OCI-LY3 (cell line): Measurements from ENCODE around the gene BRCA1.

ENCODE experiments used
- H2AFZ ChIP-seq: fragments of 200-600, 300-600 bp; shearing (Covaris generic); 2 replicates; pipeline ENCODE4 v1.6.0; 2014; ENCODE audit warnings: antibody characterized with exemption, low read depth, low read length
- H3K27ac ChIP-seq: fragments of 200-600, 300-600 bp; sonication (generic); 2 replicates; pipeline ENCODE4 v1.5.1; 2014; ENCODE audit warnings: mild to moderate bottlenecking, low read length, moderate library complexity, mixed read lengths
- H3K27me3 ChIP-seq: fragments of 200-600, 300-600 bp; sonication (generic); 2 replicates; pipeline ENCODE4 v1.6.1; 2014; ENCODE audit warnings: low read depth, low read length, mixed read lengths
- H3K36me3 ChIP-seq: fragments of 200-600, 300-600 bp; sonication (generic); replicated peaks from 2 replicates; pipeline ENCODE3; 2014; ENCODE audit warnings: low read depth, low read length, mixed read lengths
- H3K4me1 ChIP-seq: fragments of 300-600, 200-600 bp; sonication (generic); 2 replicates; pipeline ENCODE4 v1.6.1; 2014; ENCODE audit warnings: low read length, mixed read lengths
- H3K4me2 ChIP-seq: fragments of 200-600, 300-600 bp; sonication (generic); 2 replicates; pipeline ENCODE4 v1.6.1; 2014; ENCODE audit warnings: low read length, mixed read lengths
- H3K4me3 ChIP-seq: fragments of 300-600, 200-600 bp; sonication (generic); 2 replicates; pipeline ENCODE4 v1.5.1; 2014; ENCODE audit warnings: antibody characterized with exemption, mild to moderate bottlenecking, low read length, moderate library complexity
- H3K79me2 ChIP-seq: fragments of 300-600, 200-600 bp; shearing (Covaris generic); 2 replicates; pipeline ENCODE4 v1.6.1; 2014; ENCODE audit warnings: mild to moderate bottlenecking, low read length, mixed read lengths
- H3K9ac ChIP-seq: fragments of 300-600, 200-600 bp; shearing (Covaris generic); 2 replicates; pipeline ENCODE4 v1.6.0; 2014; ENCODE audit warnings: mild to moderate bottlenecking, low read length, moderate library complexity
- H3K9me3 ChIP-seq: fragments of 200-600, 300-600 bp; shearing (Covaris generic); 2 replicates; pipeline ENCODE4 v1.6.1; 2014; ENCODE audit warnings: low read length, mixed read lengths; ENCODE audit not compliant: insufficient read depth
- H4K20me1 ChIP-seq: fragments of 200-600, 300-600 bp; sonication (generic); 2 replicates; pipeline ENCODE4 v1.6.1; 2016; ENCODE audit warnings: low read length, mixed read lengths; ENCODE audit not compliant: insufficient read depth
- EZH2phosphoT487 ChIP-seq: fragments of 200-600 bp; shearing (Covaris generic); IDR thresholded peaks from 2 replicates; pipeline ENCODE4 v1.6.1; 2018; ENCODE audit warnings: antibody characterized with exemption, mixed run types, low read depth
- TF ChIP-seq, protein P1 (sequence below): fragments of 200-600, 300-600 bp; sonication (generic); IDR thresholded peaks from 2 replicates; pipeline ENCODE4 v1.5.1; 2014; ENCODE audit warnings: antibody characterized with exemption, low read length, low read depth

The BRCA1 gene

DNA sequence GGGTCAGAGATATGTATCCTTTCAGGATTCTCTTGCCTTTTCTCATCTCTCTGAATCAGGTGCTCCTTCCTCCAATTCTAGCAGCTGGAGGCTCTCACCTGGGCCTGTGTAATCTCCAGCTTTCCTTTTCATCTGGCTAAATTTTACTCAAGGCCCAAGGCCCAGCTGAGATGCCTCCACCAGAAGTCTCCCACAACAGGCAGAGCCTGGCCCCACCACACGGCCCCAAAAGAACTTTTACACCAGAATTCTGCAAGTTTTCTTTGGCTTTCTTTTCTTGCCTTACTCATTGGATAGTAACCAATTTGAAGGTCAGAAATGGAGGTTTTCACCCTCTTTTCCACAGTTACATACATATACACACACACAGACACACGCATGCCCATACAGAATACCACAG lies 85.5 kb downstream of the BRCA1 start:
- no peaks in the 10 kb centered on the region for H3K27me3 ChIP-seq
- no peaks in the 10 kb centered on the region for H3K9me3 ChIP-seq
- no peaks in the 10 kb centered on the region for H3K4me1 ChIP-seq
- peaks cover 17% of the 10 kb centered on the region for H3K36me3 ChIP-seq
- no peak overlapping the region for H3K4me2 ChIP-seq
- no peak overlapping the region for H3K27ac ChIP-seq
- TF ChIP-seq, protein P1, sequence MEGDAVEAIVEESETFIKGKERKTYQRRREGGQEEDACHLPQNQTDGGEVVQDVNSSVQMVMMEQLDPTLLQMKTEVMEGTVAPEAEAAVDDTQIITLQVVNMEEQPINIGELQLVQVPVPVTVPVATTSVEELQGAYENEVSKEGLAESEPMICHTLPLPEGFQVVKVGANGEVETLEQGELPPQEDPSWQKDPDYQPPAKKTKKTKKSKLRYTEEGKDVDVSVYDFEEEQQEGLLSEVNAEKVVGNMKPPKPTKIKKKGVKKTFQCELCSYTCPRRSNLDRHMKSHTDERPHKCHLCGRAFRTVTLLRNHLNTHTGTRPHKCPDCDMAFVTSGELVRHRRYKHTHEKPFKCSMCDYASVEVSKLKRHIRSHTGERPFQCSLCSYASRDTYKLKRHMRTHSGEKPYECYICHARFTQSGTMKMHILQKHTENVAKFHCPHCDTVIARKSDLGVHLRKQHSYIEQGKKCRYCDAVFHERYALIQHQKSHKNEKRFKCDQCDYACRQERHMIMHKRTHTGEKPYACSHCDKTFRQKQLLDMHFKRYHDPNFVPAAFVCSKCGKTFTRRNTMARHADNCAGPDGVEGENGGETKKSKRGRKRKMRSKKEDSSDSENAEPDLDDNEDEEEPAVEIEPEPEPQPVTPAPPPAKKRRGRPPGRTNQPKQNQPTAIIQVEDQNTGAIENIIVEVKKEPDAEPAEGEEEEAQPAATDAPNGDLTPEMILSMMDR = no peak
- TF ChIP-seq EZH2phosphoT487 = no peak
- H3K4me3 ChIP-seq = no peak overlapping the region
- no peaks in the 10 kb centered on the region for H4K20me1 ChIP-seq
- no peak overlapping the region for H3K9ac ChIP-seq
- no peaks in the 10 kb centered on the region for H3K79me2 ChIP-seq
- H2AFZ ChIP-seq = no peak overlapping the region

DNA sequence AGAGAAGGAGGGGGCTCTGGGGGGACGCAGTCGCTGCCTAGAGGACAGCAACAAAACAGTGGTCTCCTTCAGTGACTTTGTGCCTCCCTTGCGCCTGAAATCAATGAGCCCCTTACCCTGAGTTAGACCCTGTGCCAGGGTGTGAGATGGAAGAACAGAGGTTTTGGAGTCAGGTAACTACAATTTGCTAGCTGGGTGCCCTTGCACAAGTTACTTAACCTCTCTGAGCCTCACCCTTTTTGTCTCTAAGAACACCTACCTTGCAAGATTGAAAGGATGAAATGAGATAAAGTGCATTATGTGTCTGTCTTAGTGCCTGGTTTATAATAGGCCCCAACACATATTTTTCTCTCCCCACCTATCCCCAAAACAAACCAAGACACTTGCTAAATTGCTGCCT lies 90.3 kb downstream of the BRCA1 start:
- Histone ChIP-seq H3K9me3 (no peaks in the 10 kb centered on the region), H4K20me1 (no peaks in the 10 kb centered on the region), H3K27me3 (no peaks in the 10 kb centered on the region), H3K4me1 (no peaks in the 10 kb centered on the region), H3K27ac (no peak overlapping the region), H3K9ac (no peak overlapping the region), H2AFZ (no peak overlapping the region), H3K4me2 (no peak overlapping the region), H3K4me3 (no peak overlapping the region), H3K79me2 (no peaks in the 10 kb centered on the region), H3K36me3 (no peaks in the 10 kb centered on the region)
- no peak for TF ChIP-seq EZH2phosphoT487
- TF ChIP-seq, protein P1 = no peak

DNA sequence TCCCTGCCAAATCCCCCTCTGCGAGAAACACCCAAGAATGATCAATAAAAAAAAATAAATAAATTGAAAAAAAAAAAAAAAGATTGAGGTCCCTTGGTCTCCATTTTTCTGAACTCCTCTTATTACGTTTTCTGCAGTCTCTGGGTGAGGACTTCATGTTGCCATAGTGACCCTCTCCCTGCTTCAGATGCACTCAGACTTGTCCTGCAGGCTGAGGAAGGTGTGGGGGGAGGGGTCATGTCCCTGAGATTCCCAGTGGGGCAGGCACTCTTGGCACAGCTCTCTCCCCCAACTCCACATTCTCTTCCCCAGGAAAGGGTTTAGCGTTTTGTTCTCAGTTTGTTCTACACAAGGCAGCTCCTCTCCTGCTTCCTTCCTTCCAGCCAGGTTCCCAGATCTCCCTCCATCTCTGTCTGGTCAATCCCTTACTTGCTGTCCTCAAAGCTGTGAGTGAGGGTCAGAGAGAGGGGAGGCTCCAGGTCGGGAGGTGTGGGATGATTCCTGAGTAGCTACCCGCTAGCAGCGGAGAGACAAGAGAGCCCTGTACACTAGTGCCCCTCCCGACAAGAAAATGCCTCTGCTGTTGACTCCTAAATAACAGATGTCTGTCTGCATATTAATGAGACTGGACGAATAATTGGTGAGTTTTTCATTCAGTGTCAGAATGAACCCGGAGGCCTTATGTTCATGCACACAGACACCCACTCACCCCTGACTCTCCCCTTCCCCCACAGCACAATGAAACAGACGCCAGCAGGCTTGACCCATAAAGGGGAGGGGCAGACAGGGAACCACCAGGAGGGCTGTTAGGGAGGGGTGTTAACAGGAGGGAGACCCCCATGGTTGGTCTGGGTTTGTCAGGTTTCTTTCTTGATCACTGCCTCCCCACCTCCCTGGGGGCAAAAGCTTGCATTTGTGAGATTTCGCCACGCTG lies 90.9 kb downstream of the BRCA1 start:
- no peaks in the 10 kb centered on the region for H3K79me2 ChIP-seq
- no peaks in the 10 kb centered on the region for H3K36me3 ChIP-seq
- H3K4me1 ChIP-seq = no peaks in the 10 kb centered on the region
- no peaks in the 10 kb centered on the region for H3K9me3 ChIP-seq
- H3K27ac ChIP-seq = no peak overlapping the region
- no peak overlapping the region for H3K4me2 ChIP-seq
- H2AFZ ChIP-seq = no peak overlapping the region
- H3K4me3 ChIP-seq = no peak overlapping the region
- H4K20me1 ChIP-seq = no peaks in the 10 kb centered on the region
- TF ChIP-seq EZH2phosphoT487 = no peak
- TF ChIP-seq, protein P1 = no peak
- no peaks in the 10 kb centered on the region for H3K27me3 ChIP-seq
- H3K9ac ChIP-seq = no peak overlapping the region

DNA sequence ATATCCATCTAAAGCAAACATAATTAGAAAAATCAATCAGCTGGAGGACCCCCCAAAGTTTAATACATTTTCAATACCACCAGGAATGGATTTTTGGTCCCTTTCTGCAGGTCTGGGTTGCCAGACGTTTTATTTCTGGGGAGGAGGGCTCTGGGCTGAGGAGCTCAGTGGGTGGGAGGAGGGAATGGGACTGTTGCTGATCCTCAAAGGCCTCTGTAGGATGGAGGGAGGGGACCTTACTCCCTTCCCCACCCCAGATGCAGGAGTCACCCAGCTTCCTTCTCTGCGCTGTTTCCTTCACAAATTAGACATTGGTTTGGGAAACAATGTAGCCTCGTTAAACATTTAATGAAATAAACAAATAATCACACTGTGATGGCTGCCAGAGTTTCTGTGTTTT lies 93.5 kb downstream of the BRCA1 start:
- H3K4me1 ChIP-seq = no peaks in the 10 kb centered on the region

More for the DNA sequence above, 93.5 kb downstream of the BRCA1 start:
- Histone ChIP-seq H3K36me3 (no peaks in the 10 kb centered on the region), H3K27me3 (no peaks in the 10 kb centered on the region), H3K9me3 (no peaks in the 10 kb centered on the region), H4K20me1 (no peaks in the 10 kb centered on the region), H3K27ac (no peak overlapping the region), H3K9ac (no peak overlapping the region), H3K4me3 (no peak overlapping the region), H3K79me2 (no peaks in the 10 kb centered on the region), H3K4me2 (no peak overlapping the region), H2AFZ (no peak overlapping the region)
- TF ChIP-seq EZH2phosphoT487 = no peak
- TF ChIP-seq, protein P1 = no peak
